NCI-H526 treated with DMSO at 0.1 percent for 48 hours (cell line): ENCODE data around the gene GPR161.

Source experiments
- DNase-seq: peaks from one replicate; lab custom pipeline; 2025; lab: John Stamatoyannopoulos, UW

GPR161 gene

DNA sequence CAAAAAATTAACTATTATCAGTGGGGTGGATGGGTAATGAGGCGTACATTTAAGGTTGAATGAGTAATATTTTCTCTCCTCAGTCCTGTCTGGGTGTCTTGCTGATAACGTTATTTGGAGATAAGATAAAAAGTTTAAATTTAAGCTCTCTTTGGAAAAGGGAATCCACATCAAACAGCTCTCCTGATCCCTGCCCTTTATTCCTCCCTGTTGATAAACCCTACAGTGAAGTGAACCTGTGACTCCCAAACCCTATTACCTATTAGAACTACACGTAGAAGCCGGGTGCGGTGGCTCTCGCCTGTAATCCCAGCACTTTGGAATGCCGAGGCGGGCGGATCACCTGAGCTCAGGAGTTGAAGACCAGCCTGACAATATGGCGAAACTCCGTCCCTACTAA is 9.9 kb upstream of the GPR161 start:
- no peak for DNase-seq

DNA sequence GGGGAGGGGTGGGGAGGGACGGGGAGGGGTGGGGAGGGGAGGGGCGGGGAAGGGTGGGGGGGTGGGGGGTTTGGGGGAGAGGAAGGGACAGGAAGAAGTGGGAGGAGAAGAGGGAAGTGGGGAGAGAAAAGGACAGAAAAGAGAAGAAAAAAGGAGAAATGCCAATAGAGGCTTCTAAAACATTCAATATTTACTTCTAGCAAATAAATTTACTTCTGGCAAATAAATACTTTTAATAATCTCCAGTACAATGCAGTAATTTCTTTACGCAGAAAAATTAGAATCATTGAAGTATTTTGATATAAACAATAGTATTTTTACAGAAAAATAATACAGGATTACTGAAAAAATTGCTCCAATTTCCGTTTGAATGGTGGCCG is 9.4 kb upstream of the GPR161 start:
- no peak for DNase-seq

DNA sequence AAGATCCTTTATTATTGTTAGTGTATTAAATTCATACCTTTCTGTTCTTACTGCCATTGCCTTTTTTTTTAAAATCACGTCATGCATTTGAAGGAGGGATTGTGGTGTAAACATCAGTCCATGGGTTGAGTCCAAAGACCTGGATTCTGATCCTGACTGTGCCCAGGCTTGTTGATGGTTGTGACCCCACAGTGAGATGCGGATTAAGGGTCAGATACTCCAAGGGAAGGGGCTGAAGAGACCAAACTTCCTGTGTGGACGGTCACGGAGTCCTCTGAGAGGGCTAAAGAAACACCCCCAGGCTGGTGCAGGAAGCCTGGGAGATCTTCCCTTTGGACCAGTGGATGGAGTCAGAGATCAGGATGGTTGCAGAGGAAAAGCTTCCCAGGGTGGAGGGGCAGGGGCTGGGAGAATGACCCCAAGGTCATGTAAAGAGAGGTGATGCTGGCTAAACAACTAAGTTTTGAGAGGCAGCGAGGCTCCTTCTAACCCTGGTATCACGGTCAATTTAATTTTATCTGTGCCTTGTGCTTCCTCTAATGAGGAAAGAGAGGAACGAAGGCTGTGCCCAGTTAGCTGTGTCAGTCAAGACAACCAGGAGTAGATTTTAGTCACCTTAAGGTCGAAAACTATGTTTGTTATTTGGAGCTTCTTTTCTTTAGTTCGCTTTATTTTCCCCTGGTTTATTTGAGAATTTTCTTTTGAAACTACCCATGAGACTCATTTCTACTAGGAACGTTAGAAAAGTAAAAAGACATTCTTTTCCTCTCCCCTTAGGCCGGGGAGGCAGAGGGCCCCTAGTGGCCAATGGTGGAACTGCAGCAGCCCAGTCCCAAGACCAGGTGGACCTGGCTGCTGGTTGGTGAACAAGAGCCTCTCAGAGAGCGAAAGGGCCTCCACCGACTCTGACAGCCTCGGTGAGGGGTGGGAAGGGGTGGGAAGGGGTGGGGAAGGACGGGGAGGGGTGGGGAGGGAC is 8.7 kb upstream of the GPR161 start:
- peak; percentile 82 for DNase-seq

DNA sequence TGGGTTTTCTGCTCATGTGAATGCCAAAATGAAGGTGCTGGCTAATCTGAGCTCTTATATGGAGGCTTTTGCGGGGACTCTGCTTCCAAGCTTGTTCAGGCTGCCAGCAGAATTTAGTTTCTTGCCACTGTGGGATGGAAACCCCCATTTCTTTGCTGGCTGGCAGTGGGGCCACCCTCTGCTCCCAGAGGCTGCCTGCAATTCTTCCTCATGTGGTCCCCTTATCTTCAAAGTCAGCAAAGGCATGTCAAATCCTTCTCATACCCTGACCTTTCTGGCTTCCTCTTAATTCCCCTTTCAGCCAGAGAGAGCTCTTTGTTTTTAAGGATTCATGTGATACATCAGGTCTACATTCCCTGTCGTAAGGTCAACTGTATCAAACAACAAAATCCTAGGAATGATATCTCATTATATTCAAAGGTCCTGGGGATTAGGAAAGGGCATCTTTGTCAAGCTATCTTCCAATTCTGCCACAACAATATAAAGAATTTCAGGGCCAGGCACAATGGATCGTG is 5.2 kb upstream of the GPR161 start:
- no peak for DNase-seq

DNA sequence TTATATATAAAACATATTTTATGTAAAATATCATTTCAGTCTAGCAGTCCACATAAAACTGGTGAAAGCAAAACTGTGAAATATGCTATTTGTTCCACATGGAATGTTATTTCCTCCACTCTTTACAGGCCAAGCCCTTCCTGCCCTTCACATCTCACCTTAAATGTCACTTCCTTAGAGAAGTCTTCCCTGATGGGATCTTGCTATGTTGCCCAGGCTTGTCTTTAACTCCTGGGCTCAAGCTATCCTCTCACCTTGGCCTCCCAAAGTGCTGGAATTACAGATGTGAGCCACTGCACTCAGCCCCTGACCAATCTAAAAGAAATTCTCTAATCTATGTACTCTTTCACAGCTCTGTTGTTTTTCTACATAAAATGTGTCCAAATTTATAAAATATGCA is 2.3 kb upstream of the GPR161 start:
- no peak for DNase-seq

DNA sequence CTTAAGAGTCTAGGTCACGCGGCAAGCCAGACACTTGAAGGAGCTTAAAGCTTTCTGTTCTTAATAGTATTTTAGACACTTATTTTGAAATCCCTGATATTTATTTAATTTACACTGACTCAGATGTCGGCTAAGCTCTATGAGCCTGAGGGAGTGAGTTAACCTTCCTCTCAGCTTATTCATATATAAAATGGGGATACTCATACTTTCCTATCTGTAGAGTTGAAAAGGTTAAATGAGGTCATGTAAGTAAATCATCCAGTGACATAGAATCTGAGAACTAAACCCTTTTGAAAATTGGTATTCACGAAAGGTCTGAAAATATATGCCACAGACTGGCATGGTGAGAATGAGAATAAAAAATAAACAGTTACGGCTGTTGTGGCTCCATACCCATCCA is 1.4 kb upstream of the GPR161 start:
- DNase-seq: no peak

DNA sequence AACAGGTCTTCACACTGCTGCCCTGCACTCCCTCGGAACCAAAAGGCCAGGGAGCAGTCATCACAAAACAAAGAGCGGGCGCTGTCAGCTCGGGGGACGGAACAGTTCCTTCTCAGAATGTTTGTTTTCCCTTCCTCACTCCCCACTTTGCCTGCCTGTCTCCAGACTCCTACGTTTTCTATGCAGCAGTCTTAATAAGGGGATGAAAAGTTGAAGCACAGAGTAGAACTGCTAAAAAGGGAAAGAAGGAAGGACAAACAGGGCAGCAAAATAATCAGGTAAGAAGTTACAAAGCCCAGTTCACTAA is 738 bp upstream of the GPR161 start:
- DNase-seq: no peak

DNA sequence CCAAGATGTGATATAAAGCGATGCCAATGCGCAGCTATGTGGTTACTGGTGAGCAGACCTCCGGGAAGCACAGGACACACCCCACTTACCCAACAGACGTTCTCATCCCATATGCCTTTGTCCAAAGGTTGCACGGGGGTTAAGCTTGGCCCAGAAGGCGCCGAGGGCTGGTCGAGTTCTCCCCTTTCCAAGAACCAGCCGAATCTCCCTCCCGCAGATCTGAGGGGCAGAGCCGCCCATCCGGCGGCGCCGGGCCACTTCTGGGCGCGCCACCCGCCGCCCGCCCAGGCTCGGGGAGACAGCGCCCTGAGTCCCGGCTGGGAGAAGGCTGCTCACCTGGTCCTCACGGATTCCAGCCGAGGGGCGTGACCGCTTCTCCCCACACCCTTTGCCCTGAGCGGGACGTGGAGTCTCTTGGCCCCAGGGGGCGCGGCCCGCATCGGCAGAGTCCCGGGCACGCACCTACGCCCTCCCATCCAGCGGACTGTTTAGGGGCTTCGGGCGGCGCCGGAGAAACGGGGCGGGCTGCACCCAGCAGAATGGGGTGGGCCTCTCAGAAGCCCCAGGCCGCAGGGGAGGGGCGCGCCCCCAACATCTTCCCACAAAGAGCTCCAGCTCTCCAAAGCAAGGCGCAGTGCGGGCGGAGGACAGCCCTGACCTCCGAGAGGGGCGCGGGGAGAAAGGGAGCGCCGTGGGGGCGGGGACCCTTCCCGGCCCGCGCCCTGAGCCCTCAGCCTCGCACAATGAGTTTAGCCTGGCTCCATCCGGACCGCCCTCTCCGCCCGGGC is 615 bp downstream of the GPR161 start:
- peak; percentile 50 for DNase-seq

DNA sequence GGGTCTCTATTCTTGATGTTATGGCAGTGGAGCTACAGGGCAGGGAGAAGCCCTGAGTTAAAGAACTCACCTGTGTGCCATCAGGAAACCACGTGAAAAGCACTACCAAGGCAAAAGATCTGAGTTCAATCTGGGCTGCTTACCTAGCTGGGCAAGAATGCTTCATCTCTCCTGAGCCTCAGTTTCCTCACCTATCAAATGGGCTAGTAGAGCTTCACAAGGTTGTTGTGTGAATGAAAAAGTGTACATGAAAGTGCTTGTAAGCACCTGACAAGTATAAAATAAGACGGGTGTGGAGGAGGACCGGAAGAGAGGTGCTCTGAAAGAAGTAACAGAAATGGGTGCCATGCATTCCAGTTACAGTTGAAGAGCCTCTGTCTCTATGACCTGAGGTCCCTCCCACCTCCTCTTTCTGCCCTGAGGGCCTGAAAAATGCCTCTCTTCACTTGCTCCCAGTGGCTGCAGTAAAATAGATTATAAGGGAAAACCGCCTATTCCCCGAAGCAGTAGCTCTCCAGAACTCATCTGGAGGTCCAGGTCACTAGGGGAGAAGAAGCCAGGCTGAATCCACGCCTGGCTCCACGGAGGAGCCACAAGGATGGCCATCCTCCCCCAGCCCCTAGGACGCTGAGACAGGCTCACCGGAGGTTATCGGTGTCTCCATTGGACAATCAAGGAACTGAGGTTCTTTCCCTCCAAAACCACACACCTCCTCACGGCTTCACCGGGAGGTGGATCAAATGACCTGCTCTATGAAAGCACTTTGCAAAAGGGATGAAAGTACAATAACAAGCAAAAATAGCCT is 1.4 kb downstream of the GPR161 start:
- peak; percentile 50 for DNase-seq

DNA sequence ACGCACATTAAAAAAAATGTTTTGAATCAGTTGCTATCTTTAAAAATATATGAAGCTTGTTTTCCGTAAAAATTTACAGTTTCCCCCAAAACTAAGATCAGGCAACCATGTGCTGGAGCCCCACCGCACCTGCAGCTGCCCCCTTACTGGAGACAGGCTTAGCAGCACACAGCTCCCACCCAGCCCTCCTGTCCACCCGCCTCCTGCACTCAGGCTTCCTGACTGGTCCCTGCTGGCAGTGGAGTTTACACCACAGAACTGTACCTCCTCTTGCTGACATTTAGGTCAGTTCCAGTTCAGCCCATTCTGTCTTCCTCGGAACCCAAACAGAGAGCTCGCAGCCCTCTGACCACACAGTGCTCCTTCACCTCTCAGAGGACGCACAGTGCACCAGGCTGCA is 2.1 kb downstream of the GPR161 start:
- DNase-seq: no peak

DNA sequence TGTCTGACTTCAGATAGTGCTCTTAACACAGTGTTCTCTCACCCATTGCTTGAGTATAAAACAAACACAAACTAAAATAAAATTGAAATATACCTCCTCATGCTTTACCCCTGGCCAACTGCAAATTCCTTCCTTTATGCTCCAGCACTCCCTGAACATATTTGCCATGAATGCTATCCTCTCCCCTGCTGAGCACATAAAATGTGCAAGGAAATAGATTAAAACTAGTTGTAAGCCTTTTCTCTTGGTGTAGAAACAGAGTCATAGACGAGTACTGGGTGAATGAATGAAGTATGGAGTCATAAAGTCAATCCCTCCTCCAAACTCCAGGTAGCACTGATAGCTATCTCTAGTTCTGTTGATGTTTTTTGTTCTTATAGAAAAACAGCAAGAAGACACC is 2.6 kb downstream of the GPR161 start:
- DNase-seq: no peak

DNA sequence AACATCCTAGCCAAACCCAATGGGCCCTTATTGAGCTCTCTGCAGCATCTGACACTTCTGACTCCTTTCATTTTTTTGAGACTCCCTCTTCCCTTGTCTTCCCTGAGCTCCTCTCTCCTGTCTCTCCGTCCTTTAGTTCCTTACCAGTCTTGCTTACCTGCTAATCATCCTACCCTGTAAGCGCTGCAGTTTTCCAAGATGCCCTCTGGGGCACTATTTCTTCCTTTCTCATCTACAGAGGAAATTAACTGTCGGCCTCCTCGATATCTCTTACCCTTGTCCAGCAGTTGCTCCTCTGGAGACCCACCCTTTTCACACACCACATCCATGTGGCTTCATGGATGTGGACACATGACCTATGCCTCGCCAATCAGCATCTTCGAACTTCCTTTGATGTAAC is 6.8 kb downstream of the GPR161 start:
- no peak for DNase-seq

DNA sequence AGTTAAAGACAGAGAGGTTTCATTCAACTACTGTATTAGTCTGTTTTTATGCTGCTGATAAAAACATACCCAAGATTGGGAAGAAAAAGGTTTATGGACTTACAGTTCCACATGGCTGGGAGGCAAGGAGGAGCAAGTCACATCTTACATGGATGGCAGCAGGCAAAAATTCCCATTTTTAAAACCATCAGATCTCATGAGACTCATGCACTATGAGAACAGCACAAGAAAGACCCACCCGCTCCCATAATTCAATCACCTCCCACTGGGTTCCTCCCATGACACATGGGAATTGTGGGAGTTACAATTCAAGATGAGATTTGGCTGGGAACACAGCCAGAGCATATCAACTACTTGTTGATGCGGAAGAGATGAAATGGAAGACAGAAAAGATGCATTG is 9.2 kb downstream of the GPR161 start:
- DNase-seq: no peak

DNA sequence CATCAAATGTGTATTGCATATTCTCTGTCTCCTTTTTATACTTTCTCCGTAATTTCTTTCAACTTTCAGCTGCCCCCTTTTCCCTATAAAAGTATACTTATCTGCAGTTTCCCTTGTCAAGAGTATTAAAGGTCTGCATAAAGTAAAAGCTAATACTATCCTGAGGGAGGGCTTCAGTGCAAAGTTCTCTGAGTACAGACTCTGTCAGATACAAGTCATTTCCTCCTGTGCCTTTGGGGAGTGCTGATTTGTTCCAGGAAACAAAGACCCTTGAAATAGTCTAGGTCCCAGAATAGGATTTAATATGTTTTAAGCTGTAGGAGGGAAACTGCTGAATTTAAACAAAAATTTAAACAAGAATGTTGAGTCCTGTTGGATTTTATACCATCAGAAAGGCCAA is 11.7 kb downstream of the GPR161 start:
- no peak for DNase-seq

DNA sequence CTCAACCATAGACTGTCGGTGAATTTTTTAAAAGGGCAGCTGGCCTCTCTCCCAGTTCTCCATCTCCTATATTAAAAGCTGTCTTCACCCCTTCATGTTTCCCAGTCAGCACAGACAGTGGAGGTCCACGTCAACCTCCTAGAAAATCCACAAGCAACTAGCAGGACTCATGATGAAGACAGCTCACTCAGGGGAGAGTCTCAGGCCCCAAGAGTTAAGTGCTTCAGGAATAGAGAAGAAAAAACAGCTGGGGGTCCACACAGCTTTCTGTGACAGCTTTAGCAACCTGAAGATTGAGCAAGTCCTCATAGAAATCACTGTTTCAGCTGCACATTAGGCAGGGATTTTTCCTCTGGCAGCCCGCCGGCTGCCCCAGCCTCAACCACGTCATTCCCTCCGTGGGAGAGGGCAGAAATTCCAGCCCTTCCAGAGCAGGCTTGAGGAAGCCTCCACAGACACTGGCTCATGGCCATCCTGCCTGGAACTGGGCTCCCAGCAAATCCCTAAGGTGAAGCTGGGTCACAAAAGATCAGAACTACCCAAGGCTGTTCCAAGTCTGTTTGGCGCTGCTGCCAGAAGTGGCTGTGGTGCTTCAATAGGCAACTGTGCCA is 15.2 kb downstream of the GPR161 start:
- DNase-seq: no peak

DNA sequence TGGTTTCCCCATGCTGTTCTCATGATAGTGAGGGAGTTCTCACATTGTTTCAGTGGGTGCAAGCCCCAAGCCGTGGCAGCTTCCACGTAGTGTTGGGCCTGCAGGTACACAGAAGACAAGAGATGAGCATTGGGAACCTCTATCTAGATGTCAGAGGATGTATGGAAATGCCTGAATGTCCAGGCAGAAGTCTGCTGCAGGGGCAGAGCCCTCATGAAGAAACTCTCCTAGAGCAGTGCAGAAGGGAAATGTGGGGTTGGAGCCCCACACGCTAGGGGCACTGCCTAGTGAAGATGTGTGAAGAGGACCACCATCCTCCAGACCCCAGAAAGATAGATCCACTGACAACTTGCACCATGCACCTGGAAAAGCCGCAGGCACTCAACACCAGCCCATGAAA is 17.0 kb downstream of the GPR161 start:
- DNase-seq: no peak

DNA sequence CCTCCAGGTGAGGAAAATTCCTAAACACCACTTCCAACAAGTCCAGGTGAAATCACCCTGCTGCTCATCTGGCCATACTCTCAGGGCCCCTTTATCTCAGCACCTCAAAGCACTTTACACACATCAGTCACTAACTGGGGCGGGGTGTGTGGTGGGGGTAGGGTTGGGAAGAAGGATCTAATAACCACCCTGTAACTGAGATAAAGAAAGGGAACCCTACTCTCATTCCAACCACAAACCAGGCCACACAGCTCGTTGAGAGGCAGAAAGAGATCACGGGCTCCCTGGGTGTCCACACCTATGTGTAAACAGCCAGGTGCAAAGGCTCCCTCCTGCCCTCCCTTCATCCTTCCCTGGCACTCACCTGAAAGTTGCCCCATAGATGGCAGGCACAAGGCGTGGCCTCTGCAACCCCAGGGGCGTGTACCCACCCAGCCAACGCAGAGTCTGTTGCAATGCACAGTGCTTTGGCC is 20.4 kb downstream of the GPR161 start:
- DNase-seq: no peak

DNA sequence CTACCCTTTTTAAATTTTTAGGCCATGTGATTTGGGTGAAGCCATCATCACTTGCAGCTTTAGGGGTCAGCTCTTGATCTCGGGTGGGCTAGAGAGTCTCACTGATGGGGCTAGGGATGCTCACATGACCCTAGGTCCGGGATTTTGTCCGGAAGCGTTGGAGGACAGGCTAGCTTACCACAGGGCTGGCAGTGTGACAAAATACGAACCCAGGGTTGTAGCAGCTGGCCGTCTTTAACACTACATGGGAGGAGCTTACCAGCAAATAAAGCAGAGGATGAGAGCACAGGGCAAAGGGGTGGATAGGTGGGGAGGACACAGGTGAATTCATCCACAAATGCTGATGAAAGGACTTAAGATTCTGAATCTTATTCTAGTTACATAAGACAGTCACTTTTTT is 21.9 kb downstream of the GPR161 start:
- no peak for DNase-seq

DNA sequence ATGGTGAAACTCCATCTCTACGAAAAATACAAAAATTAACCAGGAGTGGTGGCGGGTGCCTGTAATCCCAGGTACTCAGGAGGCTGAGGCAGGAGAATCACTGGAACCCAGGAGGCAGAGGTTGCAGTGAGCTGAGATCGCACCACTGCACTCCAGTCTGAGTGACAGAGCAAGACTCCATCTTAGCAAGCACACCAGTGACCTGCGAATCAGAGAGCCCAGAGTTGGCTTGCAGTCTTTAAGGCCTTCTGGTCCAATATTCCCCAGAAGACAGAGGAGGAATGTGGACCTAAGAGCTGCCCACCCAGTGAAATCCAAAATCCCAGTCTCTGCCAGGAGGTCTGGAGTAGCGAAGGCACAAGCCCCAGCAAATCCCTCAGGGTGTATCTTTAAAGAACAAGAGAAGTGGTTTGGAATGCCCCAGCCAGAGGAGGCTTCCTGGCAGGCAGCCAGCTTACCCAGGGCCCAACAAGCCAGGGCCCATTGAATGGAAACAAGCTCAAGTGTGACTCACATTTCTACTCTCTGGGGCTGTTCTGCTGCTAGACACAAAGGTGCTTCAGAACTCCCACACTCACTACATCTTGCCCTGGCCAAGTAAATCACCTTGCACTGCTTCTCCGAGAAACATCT is 23.9 kb downstream of the GPR161 start:
- no peak for DNase-seq

DNA sequence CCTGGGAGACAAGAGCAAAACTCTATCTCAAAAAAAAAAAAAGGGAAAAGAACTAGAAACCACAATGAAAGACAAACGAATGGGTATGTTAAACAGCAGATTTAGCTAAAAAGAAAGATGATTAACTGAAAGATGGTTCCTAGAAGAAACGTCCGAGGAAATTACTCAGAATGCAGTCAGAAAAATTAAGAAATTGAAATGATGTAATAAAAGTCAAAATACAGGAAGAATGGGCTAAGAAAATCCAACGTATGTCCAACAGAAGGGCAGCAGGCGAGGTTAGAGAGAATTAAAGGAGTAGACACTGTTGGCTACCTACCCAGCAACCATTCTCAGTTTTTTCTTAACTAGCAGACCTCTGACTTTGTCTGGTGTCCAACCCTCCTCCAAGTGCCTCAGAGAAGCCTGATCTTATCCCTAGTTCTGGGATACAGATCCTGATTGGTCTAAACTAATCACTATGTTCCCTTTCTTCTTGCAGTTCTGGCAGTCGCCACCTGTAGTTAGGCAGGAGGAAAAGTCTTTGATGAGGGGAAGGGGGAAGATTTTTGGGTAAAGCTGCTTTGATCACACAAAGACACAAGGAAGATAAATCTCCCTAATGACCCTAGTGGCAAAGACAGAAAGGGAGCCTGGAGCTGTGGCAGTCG is 25.7 kb downstream of the GPR161 start:
- DNase-seq: no peak

DNA sequence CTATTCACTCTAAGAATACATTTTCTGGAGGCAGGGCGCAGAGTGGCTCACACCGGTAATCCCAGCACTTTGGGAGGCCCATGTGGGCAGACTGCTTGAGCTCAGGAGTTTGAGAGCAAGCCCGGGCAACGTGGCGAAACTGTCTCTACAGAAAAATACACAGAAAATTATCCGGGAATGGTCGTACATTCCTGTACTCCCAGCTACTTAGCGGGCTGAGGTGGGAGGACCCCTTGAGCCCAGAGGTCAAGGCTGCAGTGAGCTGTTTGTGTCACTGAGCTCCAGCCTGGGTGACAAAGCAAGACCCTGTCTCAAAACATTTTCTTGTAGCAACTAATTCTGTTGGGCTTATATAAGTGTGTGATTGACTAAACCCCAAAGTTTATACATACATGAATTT is 30.5 kb downstream of the GPR161 start:
- DNase-seq: no peak
